Kidney epithelial cell (primary cell): ENCODE data around the gene TNFRSF25. TPM values are rescaled to one million over a fixed set of nuclear protein-coding genes. Genes with fewer than 3 reads are reported as not detected.
"Not testable (repeated sequence)": the region's sequence is repeated elsewhere in the genome, so short reads cannot be mapped to it uniquely, and the experiment has no call there.

Source experiments
- DNase-seq: peaks from one replicate; pipeline ENCODE4 v3.0.0-alpha.2; 2010; ENCODE audit warnings: low read depth
- H3K27me3 ChIP-seq: 2 replicates; pipeline ENCODE4 v1.6.0; 2011; ENCODE audit warnings: low read length; ENCODE audit not compliant: control insufficient read depth, insufficient read depth
- H3K36me3 ChIP-seq: 2 replicates; pipeline ENCODE4 v1.5.1; 2011; ENCODE audit warnings: low read length; ENCODE audit not compliant: control insufficient read depth, insufficient read depth
- H3K4me3 ChIP-seq: 2 replicates; pipeline ENCODE4 v1.5.1; 2011; ENCODE audit warnings: low read depth, mild to moderate bottlenecking, control low read depth, low read length
- total RNA-seq: library from RNA; depleted of rRNA; stranded (reverse); fragments of >200 nt; gene quantifications from 2 replicates; pipeline ENCODE4 v1.2.3, GENCODE V29; 2015
- TF ChIP-seq, protein P1 (sequence below): IDR thresholded peaks from 2 replicates; pipeline ENCODE4 v1.5.1; 2011; ENCODE audit warnings: mild to moderate bottlenecking, moderate library complexity, low read length, control low read depth, inconsistent platforms; ENCODE audit not compliant: insufficient read depth, poor library complexity, severe bottlenecking

TNFRSF25 gene
- total RNA-seq, 1 donor from 2014 or later: 20.2 TPM

DNA sequence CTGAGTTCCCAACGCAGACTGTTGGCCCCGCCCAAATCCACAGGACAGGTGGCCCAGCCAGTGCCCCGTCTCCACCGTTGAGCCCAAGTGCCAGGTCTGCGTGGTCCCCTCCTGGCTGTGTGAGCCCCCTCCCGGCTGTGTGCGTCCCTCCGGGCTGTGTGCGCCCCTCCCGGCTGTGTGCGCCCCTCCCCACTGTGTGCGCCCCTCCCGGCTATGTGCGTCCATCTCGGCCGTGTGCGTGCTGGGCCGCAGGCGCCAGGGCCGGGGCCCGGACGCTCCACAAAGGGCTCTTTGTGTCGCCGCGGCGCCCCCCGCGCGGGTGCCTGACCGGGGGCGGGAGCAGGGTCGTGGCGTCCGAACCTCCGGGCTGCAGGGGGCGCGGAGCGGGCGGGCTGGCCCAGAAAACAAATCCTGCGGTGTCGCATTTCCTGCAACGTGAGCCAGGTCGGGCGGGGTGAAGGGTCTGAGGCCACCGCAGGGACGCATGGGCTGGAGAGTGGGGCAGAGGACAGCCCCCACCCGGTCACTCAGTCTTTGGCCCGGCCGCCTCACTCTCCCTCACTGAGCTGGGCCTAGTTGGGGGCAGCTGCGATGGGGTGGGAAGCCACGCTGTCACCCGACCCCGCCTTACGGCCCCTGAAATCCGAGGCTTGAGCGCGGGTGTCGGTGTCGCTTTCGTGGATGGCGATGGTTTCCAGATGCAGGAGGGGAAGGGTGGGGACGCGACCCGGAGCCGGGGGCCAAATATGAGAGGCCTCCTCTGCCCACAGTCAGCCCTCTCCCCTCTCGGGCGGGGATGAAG is 18.8 kb downstream of the TNFRSF25 start:
- H3K36me3 ChIP-seq: no peaks in the 10 kb centered on the region
- H3K4me3 ChIP-seq: no peak overlapping the region
- peaks cover 71% of the 10 kb centered on the region for H3K27me3 ChIP-seq
- no peak for DNase-seq
- TF ChIP-seq, protein P1, sequence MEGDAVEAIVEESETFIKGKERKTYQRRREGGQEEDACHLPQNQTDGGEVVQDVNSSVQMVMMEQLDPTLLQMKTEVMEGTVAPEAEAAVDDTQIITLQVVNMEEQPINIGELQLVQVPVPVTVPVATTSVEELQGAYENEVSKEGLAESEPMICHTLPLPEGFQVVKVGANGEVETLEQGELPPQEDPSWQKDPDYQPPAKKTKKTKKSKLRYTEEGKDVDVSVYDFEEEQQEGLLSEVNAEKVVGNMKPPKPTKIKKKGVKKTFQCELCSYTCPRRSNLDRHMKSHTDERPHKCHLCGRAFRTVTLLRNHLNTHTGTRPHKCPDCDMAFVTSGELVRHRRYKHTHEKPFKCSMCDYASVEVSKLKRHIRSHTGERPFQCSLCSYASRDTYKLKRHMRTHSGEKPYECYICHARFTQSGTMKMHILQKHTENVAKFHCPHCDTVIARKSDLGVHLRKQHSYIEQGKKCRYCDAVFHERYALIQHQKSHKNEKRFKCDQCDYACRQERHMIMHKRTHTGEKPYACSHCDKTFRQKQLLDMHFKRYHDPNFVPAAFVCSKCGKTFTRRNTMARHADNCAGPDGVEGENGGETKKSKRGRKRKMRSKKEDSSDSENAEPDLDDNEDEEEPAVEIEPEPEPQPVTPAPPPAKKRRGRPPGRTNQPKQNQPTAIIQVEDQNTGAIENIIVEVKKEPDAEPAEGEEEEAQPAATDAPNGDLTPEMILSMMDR: no peak

DNA sequence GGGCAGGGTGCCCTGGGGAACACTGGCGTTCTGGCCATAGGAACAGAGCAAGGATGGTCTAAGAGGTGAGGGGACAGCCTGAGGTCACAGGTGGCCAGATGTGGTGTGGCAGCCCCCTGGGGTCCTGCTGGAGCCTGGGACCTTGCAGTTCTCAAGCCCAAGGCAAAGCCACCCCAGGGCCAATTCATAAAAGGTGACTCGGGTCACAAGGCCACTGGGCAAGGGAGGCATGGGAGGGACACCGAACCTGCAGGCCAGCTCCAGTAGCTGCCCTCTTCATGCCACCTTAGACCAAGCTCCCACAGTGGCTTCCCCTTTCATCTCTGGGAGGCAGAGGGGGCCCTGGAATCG is 19.3 kb downstream of the TNFRSF25 start:
- Histone ChIP-seq H3K36me3 (no peaks in the 10 kb centered on the region), H3K4me3 (no peak overlapping the region), H3K27me3 (peaks cover 71% of the 10 kb centered on the region)
- no peak for DNase-seq
- TF ChIP-seq, protein P1: no peak

DNA sequence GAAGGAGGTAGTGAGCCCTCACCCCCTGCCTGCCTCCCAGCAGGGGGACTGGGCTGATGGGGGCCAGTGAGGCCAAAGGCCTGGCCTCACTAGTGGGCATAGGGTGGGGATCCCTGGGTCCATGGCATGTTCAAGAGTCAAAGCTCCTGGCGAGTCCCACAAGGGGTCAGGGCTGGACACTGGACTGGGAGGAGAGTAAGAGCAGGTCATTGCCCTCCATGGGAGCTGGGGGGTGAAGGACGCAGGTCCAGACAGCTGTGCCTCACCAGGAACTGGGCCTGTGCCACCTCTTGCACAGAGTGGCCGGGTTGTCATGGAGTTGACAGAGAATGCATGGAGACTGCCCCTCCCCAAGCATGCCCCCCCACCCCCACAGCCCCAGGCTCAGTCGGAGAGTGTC is 20.0 kb downstream of the TNFRSF25 start:
- H3K4me3 ChIP-seq, DNase-seq, H3K36me3 ChIP-seq: not testable (repeated sequence)
- H3K27me3 ChIP-seq: peaks cover 72% of the 10 kb centered on the region

DNA sequence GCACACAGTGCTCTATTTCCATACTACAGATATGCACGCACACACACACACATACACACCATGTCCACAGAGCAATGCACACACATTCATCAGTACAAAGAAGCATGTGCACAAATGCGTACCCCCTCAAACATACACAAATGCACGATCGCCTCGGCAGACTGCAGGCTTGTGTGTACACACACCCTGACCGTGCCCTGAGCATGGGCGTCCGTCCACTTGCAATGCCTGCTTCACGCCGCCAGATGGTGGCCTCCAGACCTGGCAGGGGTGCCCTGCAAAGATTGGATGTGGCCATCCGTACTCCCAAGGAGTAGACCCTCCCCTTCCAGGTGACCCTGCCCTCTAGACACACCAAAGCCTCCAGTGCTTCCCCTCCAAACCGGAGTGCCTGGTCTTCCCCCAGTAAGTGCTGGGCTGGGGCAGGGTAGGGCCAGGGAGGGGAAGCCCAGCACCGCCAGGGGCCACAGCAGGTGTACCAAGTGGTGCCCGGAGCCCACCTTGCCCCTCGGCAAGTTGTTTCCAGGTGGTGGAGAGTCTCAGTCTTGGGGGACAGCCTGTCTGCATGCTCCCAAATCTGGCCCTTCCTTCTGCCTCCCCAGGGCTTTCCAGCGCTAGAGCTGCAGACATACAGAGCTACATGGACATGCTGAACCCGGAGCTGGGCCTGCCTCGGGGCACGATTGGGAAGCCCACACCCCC is 20.8 kb downstream of the TNFRSF25 start:
- DNase-seq: no peak

DNA sequence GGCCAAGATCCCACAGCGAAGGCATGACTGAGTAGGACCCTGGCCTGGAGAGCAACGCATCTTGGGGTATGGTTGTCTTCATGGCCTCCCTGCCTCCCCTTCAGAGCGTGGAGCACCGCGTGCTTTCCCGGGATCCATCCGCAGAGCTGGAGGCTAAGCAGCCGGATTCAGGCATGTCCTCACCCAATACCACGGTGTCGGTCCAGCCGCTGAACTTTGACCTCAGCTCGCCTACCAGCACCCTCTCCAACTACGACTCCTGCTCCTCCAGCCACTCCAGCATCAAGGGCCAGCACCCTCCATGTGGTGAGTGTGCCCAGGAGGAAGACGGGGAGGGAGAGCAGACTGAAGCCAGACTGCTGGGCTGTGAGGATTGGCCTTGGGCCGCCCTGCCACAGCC is 21.6 kb downstream of the TNFRSF25 start:
- no peak for DNase-seq
- no peaks in the 10 kb centered on the region for H3K36me3 ChIP-seq
- TF ChIP-seq, protein P1: no peak
- no peak overlapping the region for H3K4me3 ChIP-seq
- peaks cover 64% of the 10 kb centered on the region for H3K27me3 ChIP-seq

More for the DNA sequence above, 20.8 kb downstream of the TNFRSF25 start:
- no peaks in the 10 kb centered on the region for H3K36me3 ChIP-seq
- H3K4me3 ChIP-seq: no peak overlapping the region
- TF ChIP-seq, protein P1: peak; percentile 53
- H3K27me3 ChIP-seq: peaks cover 69% of the 10 kb centered on the region

DNA sequence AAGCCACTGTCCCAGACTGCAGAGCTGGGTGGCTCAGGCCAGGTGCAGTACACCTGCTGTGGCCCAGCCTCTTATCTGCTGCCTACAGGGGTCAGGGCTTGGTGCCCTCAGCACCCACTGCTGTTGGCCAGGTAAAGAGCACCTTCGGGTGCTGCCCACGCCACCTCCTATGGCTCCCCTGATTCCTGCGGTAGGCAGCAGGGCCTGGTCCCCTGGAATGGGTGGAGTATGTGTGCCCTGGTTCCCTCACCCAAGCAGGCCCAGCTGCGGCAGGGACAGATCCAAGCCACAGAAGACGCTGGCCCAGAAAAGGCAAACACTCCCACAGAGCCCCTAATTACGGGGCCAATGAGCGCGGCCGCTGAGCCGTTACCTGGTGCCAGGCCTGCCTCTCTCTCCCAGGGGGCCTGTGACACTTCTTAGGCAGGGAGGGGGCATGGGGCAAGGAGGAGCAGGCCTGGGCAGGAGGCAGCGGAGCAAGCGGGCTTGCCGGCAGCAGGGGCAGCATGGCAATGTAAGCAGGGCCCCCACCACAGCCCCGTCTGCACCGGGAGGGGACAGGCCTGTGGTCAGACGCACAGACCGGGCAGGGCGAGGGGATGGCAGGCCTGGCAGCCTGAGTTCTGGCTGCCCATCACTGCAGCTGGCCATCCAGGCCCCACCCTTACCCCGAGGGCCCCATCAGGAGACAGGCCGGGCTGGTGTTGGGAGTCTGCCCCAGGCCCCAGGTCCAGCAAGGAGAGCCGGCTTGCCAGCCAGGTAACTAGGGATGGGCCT is 22.4 kb downstream of the TNFRSF25 start:
- H3K4me3 ChIP-seq: no peak overlapping the region
- TF ChIP-seq, protein P1: no peak
- no peak for DNase-seq

More for the DNA sequence above, 22.4 kb downstream of the TNFRSF25 start:
- Histone ChIP-seq H3K27me3 (peaks cover 58% of the 10 kb centered on the region), H3K36me3 (no peaks in the 10 kb centered on the region)
